Activated T-cell treated with anti-CD3 and anti-CD28 coated beads, Interleukin-2, amount 50 U/mL, for 1 hour (primary cell): ENCODE data around the gene GNB4.

ENCODE experiments used
- DNase-seq: peaks from one replicate; pipeline ENCODE4 v3.0.0-alpha.2; 2020

The GNB4 gene

DNA sequence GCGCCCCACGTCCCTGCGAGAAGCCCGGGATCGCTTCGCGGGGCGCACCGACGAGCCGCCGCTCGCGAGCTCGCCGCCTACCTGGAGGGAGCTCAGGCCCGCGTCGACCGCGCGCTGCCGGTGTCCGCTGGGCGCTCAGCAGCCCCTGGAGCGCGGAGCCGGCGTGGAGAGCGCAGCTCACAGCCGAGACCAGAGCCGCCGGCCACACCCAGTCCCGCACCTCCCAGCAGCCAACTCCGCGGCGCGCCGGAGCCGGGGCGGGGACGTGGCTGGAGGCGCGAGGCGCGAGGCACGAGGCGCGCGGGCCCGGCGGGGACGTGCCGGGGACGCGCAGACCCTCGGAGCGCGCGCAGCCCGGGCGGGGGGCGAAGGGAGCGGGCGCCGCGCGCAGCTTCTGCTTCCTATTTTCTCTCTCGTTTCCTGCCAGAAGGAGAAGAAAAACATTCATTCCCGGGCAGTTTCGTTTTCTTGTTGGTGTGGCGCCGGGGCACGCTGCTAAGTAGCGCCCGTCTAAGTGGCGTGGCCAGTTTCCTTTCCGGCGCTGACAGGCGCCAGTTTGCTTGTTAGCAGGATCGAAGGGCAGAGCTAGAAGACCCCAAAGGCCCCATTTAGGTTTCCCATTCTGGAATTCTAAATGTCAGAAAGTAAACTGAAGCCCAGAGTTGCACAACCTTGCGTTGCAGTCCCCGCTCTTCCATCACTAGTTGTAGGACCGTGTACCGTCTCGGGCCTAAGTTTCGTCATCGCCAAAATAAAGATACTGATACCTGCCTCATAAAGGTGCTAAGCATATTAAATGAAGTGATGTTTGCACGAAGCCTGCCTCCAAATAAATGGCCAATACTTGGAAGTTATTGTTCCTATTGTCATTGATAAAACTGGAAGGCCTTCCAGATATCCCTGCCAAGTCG, at the start of gene GNB4:
Gene GNB4, minus strand, starts transcription at position 206 of the 911 bp plus-strand sequence. CDS start 25,270 bp downstream, outside the sequence.
- DNase-seq = peak; percentile 52

DNA sequence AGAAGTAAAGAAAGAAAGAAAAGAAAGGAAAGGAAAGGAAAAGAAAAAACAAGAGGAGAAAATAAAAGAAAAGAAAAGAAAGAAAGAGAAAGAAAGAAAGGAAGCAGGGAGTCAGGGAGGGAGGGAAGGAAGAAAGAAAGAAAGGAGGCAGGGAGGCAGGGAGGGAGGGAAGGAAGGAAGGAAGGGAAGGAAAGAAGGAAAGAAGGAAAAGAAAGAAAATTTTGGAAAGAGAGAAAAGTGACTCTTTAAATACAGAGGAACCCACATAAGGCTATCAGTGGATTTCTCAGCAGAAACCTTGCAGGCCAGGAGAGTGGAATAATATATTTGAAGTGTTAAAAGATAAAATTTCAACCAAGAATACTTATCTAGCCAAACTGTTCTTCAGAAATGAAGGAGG, 44.2 kb upstream of the GNB4 start:
- no peak for DNase-seq

- DNase-seq = no peak
Observed at GRCh38 chr3:179493260-179493659, 42.0 kb upstream of the GNB4 start.

DNA sequence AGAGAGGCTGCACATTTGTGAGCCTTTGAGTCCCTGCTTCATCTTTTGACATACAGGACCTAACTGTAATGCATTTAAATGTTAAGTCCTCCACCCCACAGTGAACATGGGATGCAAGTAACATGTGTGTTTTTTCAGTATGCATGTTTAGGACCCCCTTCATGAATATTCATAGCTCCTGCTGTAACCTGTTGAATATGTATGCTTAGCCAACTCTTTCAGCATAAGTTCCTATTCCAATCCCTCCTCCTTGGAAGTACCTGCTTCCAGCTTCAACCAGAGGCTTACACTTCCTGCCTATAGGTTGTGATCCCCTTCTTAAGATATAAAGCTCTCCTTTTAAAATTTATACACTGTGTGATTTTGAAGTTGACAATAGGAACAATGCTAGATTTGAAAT, 36.9 kb upstream of the GNB4 start:
- DNase-seq = no peak

DNA sequence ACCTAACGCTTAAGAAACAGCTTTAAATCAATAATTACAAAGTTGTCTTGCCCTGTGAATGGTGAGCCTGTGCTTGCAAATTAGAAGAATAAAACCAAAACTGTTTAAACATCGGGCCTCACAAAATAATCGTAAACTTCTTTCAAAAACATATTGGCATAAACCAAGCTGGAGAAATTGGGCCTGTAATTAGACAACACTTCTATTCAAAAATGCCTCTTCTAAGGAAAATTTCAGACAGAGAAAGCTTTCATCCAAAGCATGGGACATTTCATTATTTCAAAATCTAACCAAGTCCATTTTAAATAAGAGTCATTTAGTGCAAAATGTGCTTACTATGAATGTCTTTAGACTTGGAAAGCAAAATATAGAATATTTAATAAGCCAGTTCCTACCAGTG, 35.5 kb upstream of the GNB4 start:
- DNase-seq = no peak

DNA sequence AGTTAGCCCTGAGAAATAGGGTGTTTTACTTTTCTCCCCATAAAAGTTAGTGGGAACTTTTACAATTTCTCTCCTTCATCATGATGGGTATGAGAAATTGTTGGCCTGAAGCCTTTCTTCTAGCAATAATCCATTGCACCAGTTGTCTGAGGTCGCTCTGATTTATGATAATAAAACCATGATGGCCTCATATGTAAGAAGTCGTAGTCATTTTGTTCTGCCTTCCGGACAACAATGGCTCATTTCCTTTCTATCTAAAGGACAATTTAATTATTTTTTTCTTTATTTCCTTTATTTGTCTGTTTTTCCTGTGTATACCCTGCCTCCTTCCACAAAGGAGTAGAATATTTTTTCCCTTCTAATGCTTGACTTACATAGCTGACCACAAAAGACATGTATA, 31.6 kb upstream of the GNB4 start:
- DNase-seq = no peak

- DNase-seq = no peak
Observed at GRCh38 chr3:179476215-179476614, 24.9 kb upstream of the GNB4 start.

DNA sequence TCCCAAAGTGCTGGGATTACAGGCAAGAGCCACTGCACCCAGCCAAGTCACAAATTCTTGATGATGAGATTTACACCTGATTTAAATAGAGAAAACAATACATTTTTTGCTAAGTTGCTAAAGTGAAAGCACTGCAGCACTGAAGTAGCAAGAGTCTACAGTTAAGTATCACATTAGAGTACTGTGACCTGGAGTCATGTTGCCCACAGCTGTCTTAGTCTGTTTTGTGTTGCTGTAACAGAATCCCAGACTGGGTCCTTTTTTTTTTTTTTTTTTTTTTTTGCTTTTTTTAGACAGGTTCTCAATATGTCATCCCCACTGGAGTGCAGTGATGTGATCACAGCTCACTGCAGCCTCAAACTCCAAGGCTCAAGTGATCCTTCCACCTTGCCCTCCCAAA, 23.2 kb upstream of the GNB4 start:
- DNase-seq = no peak

- DNase-seq = no peak
Observed at GRCh38 chr3:179473565-179473964, 22.3 kb upstream of the GNB4 start.

DNA sequence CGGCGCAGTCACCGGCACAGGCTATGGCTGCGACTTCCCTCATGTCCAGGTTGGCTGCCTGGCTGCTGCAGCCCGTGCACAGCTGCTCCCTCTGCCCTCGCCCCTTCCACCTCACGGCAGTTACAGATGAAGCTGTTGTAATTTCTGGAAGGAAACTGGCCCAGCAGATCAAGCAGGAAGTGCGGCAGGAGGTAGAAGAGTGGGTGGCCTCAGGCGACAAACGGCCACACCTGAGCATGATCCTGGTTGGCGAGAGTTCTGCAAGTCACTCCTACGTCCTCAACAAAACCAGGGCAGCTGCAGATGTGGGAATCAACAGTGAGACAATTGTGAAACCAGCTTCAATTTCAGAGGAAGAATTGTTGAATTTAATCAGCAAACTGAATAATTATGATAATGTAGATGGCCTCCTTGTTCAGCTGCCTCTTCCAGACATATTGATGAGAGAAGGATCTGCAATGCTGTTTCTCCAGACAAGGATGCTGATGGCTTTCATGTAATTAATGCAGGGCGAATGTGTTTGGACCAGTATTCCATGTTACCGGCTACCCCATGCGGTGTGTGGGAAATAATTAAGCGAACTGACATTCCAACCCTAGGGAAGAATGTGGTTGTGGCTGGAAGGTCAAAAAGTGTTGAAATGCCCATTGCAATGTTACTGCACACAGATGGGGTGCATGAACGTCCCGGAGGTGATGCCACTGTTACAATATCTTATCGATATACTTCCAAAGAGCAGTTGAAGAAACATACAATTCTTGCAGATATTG, 13.2 kb upstream of the GNB4 start:
- DNase-seq = no peak

GRCh38 chr3:179463319-179463718, 12.0 kb upstream of the GNB4 start:
- DNase-seq = no peak

DNA sequence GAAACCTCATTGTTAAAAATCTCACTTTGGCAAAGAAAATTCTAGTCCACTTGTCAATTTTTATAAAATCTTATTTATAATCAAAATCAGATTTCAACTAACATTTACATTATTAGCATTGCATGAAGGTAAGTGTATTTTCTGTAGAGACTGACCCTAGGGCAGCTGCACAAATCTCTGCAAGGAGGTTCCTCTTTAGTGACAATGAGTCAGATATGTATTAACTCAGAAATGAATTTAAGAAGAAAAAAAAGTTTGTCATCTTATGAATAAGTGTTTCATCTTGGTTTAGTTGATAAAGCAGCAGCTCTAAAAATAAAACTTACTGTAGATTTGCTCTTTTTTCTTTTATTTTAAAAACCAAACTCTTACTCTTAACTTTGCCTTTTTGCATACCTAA, 9.0 kb upstream of the GNB4 start:
- no peak for DNase-seq

- DNase-seq = no peak
Observed at GRCh38 chr3:179455954-179456353, 4.7 kb upstream of the GNB4 start.

DNA sequence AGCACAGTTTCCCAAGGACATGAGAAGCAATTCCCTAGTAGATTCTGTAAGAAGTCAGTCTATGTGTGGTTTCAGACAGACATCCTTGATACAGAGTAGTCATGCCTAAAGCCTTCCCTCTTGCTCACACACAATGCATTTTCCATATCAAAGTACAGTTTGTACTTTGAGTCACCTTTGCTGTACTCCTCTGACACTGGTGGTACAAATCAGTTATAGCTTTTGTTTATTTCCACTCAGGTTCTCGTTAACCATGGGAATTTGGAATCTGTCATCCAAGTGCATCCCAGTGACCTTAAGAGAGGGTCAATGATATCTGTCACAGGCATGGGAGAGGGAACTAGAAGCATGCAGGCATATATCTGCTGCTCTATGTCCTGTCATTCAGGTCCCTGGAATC, 3.6 kb upstream of the GNB4 start:
- DNase-seq = no peak

- no peak for DNase-seq
Observed at GRCh38 chr3:179453967-179454366, 2.7 kb upstream of the GNB4 start.

GRCh38 chr3:179452872-179453271, 1.6 kb upstream of the GNB4 start:
- DNase-seq = no peak

- DNase-seq = no peak
Observed at GRCh38 chr3:179452176-179452564, 900 bp upstream of the GNB4 start.

DNA sequence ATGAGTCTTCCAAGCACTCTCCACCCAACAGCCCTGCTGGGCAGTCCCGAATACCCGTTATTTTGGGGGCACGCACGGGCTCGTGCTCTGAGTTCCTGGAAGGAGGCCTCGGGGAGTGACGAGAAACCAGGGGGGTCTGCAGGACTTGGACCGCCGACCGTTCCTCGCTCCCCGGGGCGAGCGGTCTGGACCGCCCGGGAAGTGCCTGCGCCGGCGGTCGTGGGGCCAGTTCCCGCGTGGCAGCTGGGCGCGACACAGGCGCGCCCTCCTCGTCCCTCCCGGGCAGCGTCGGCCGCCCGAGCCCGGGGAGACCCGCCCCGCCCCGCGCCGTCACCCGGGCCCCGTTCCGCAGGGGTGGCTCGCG, 387 bp downstream of the GNB4 start:
- no peak for DNase-seq

DNA sequence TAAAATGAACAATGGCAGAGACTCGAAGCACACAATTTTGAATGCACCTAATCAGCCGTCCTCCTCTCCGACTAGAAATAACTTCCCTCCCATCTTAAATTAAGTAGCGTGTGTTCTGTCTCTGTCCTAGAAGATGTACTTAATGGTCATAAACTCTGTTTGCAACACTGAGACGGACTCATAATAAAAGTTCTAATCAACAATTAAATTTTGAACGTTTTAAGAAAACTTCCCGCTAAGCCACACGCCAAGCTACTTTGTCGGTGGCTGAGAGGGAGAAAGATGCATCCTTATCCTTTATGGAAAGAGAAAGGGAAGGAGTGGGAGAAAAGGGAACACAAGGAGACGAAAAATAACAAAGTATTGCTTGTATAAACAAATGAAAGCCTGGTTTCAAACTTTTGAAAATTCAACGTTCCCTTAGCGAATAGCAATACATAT, 989 bp downstream of the GNB4 start:
- DNase-seq = no peak

- DNase-seq = no peak
Observed at GRCh38 chr3:179449636-179450035, 1.6 kb downstream of the GNB4 start.

GRCh38 chr3:179447251-179447650, 4.0 kb downstream of the GNB4 start:
- DNase-seq = no peak

DNA sequence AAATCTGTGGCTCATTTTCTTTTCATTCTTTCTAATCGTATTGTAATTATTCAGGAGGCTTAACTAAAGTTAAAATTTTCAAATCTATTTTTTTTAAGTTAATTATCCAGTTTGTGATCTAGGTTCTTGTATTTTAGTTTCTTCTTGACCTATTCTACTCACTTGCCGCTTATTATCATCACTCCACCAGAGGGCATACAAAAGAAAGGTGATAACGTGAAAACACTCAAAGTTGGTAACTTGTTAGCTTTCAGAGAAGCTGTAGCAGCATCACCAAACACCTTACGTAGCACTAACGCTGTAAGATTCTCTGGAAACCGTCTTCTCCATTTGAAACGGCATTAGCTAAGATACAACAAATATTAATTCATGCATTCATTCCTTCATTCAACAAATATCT, 4.8 kb downstream of the GNB4 start:
- no peak for DNase-seq

DNA sequence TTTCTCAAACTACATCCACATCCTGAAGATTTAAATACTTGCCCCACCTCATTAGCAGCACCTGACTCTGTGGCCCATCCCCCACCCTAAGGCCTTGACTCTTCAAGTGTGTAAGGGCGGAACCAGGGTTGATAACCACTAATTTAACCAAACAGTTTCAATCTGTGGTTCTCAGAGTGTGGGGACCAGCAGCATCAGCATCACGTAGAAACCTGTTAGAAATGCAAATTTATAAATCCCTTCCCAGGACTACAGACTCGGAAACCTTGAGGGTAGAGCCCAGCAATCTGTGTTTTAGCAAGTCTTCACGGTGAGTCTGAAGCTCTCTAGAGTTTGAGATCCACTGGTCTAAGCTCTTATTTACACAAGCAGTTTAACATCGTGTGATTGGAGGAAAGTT, 12.4 kb downstream of the GNB4 start:
- no peak for DNase-seq

DNA sequence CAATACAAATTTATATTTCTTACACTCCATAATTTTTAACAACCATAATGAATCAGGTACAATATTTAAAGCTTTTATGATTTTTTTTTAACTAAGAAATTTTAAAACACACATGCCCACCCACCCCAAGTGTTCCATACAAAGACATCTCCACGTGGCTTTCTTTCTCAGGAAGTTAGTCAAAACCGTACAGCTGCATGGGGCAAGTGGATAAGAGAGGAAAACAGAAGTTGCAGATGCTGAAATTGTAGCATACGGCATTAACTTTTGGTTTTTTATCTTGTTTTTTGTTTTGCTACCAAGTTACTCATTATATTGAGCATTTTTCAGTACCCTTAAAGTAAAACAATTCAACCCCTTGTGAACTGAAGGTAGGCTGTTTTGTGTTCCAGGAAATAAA, 14.8 kb downstream of the GNB4 start:
- no peak for DNase-seq
